HepG2 (cell line): ENCODE measurements around the gene CNTN4.

Experiments
- ARNT ChIP-seq: fragments of 450-650 bp; IDR thresholded peaks from 2 replicates; pipeline ENCODE4 v1.6.1; 2017
- EZH2 ChIP-seq: conservative IDR thresholded peaks from 2 replicates; pipeline ENCODE4 v1.6.1; 2012; ENCODE audit warnings: mild to moderate bottlenecking, low read depth, low read length, moderate library complexity
- ZMAT3 ChIP-seq: sonication (generic); formaldehyde crosslinking; conservative IDR thresholded peaks from 2 replicates; pipeline ENCODE4 v1.7.0; 2021; ENCODE audit warnings: missing genetic modification reagents

DNA sequence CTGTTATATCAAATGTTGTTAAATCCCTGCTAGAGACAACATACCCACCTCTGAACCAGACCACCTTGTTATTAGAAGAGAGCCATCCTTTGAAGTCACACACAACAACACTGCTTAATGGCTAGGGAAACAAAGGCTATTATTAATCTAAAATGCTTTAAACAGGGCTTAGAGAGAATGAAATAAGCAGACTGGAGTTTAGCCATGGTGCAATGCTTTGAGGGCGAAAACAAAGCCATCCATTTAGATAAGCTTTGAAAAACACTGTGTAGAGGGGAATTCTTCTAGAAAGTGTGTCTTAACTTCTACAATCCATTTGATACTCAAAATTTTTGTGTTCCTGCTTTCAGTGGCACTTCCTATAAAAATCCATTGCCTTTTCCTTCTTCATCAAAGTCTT, 862.9 kb downstream of the CNTN4 start:
- TF ChIP-seq ZMAT3 (CRISPR knock-in tag) = no peak
- no peak for TF ChIP-seq ARNT
- TF ChIP-seq EZH2 = no peak
